HEK293 (cell line): ENCODE data around the gene ZKSCAN3.

ENCODE experiments used
- GFI1B ChIP-seq: fragments of 450-650 bp; formaldehyde crosslinking; IDR thresholded peaks from 2 replicates; pipeline ENCODE4 v1.5.1; 2016; ENCODE audit warnings: missing biosample characterization, missing genetic modification characterization
- MEIS1 ChIP-seq: sonication (generic); formaldehyde crosslinking; IDR thresholded peaks from 2 replicates; pipeline ENCODE4 v1.8.1; 2022; ENCODE audit warnings: missing genetic modification reagents, mild to moderate bottlenecking, borderline replicate concordance
- OVOL3 ChIP-seq: fragments of 450-650 bp; formaldehyde crosslinking; IDR thresholded peaks from 2 replicates; pipeline ENCODE4 v1.5.1; 2016; ENCODE audit warnings: missing biosample characterization, missing genetic modification characterization
- PRDM1 ChIP-seq: fragments of 450-650 bp; formaldehyde crosslinking; IDR thresholded peaks from 2 replicates; pipeline ENCODE4; 2016; ENCODE audit warnings: missing biosample characterization, missing genetic modification characterization
- RBAK ChIP-seq: fragments of 450-650 bp; formaldehyde crosslinking; IDR thresholded peaks from 2 replicates; pipeline ENCODE4 v1.5.1; 2016; ENCODE audit warnings: missing biosample characterization, missing genetic modification characterization
- SP2 ChIP-seq: fragments of 450-650 bp; formaldehyde crosslinking; IDR thresholded peaks from 2 replicates; pipeline ENCODE4 v1.5.1; 2016; ENCODE audit warnings: missing biosample characterization, missing genetic modification characterization
- ZBTB20 ChIP-seq: fragments of 450-650 bp; formaldehyde crosslinking; IDR thresholded peaks from 2 replicates; pipeline ENCODE4 v1.5.1; 2016; ENCODE audit warnings: missing biosample characterization, missing genetic modification characterization
- ZBTB7A ChIP-seq: fragments of 450-650 bp; formaldehyde crosslinking; IDR thresholded peaks from 2 replicates; pipeline ENCODE4 v1.5.1; 2016; ENCODE audit warnings: low read depth, missing biosample characterization, missing genetic modification characterization
- ZBTB8A ChIP-seq: fragments of 450-650 bp; formaldehyde crosslinking; IDR thresholded peaks from 2 replicates; pipeline ENCODE4 v1.5.1; 2016; ENCODE audit warnings: missing biosample characterization, missing genetic modification characterization
- ZFP41 ChIP-seq: fragments of 450-650 bp; formaldehyde crosslinking; IDR thresholded peaks from 2 replicates; pipeline ENCODE4 v1.5.1; 2016; ENCODE audit warnings: missing biosample characterization, missing genetic modification characterization, borderline replicate concordance
- ZIC2 ChIP-seq: fragments of 450-650 bp; formaldehyde crosslinking; IDR thresholded peaks from 2 replicates; pipeline ENCODE4 v1.5.1; 2016; ENCODE audit warnings: missing biosample characterization, missing genetic modification characterization
- ZNF114 ChIP-seq: fragments of 450-650 bp; formaldehyde crosslinking; IDR thresholded peaks from 2 replicates; pipeline ENCODE4 v1.5.0; 2017; ENCODE audit warnings: missing biosample characterization, missing genetic modification characterization
- ZNF146 ChIP-seq: fragments of 450-650 bp; formaldehyde crosslinking; IDR thresholded peaks from 2 replicates; pipeline ENCODE4 v1.5.1; 2016; ENCODE audit warnings: missing biosample characterization, missing genetic modification characterization
- ZNF2 ChIP-seq: fragments of 450-650 bp; formaldehyde crosslinking; IDR thresholded peaks from 2 replicates; pipeline ENCODE4 v1.5.1; 2016; ENCODE audit warnings: missing biosample characterization, missing genetic modification characterization
- ZNF223 ChIP-seq: fragments of 450-650 bp; formaldehyde crosslinking; IDR thresholded peaks from 2 replicates; pipeline ENCODE4 v1.5.1; 2016; ENCODE audit warnings: missing biosample characterization, missing genetic modification characterization
- ZNF341 ChIP-seq: fragments of 450-650 bp; formaldehyde crosslinking; IDR thresholded peaks from 2 replicates; pipeline ENCODE4; 2016; ENCODE audit warnings: low read depth, missing biosample characterization, missing genetic modification characterization
- ZNF354C ChIP-seq: fragments of 450-650 bp; formaldehyde crosslinking; IDR thresholded peaks from 2 replicates; pipeline ENCODE4 v1.5.1; 2016; ENCODE audit warnings: missing biosample characterization, missing genetic modification characterization, low read depth, borderline replicate concordance
- ZNF391 ChIP-seq: fragments of 450-650 bp; formaldehyde crosslinking; IDR thresholded peaks from 2 replicates; pipeline ENCODE4 v1.5.1; 2016; ENCODE audit warnings: low read depth, missing biosample characterization, missing genetic modification characterization, borderline replicate concordance
- ZNF394 ChIP-seq: fragments of 450-650 bp; formaldehyde crosslinking; IDR thresholded peaks from 2 replicates; pipeline ENCODE4 v1.5.1; 2016; ENCODE audit warnings: missing biosample characterization, missing genetic modification characterization, mild to moderate bottlenecking, moderate library complexity, borderline replicate concordance
- ZNF473 ChIP-seq: fragments of 450-650 bp; formaldehyde crosslinking; IDR thresholded peaks from 2 replicates; pipeline ENCODE4 v1.5.1; 2017; ENCODE audit warnings: missing biosample characterization, missing genetic modification characterization
- ZNF501 ChIP-seq: fragments of 450-650 bp; formaldehyde crosslinking; IDR thresholded peaks from 2 replicates; pipeline ENCODE4 v1.5.1; 2016; ENCODE audit warnings: missing biosample characterization, missing genetic modification characterization
- ZNF660 ChIP-seq: fragments of 450-650 bp; IDR thresholded peaks from 2 replicates; pipeline ENCODE4 v1.5.1; 2018; ENCODE audit warnings: missing biosample characterization, mild to moderate bottlenecking, missing genetic modification characterization
- ZNF76 ChIP-seq: fragments of 450-650 bp; formaldehyde crosslinking; IDR thresholded peaks from 2 replicates; pipeline ENCODE4; 2016; ENCODE audit warnings: low read depth, missing biosample characterization, missing genetic modification characterization, borderline replicate concordance
- ZNF768 ChIP-seq: fragments of 450-650 bp; formaldehyde crosslinking; IDR thresholded peaks from 2 replicates; pipeline ENCODE4 v1.5.1; 2018; ENCODE audit warnings: missing biosample characterization, mild to moderate bottlenecking, missing genetic modification characterization
- ZNF837 ChIP-seq: fragments of 450-650 bp; formaldehyde crosslinking; IDR thresholded peaks from 2 replicates; pipeline ENCODE4 v1.5.1; 2016; ENCODE audit warnings: missing biosample characterization, missing genetic modification characterization
- ZNF843 ChIP-seq: fragments of 450-650 bp; formaldehyde crosslinking; IDR thresholded peaks from 2 replicates; pipeline ENCODE4 v1.5.1; 2016; ENCODE audit warnings: missing biosample characterization, missing genetic modification characterization
- TF ChIP-seq, protein P1 (sequence below): fragments of 450-650 bp; formaldehyde crosslinking; IDR thresholded peaks from 2 replicates; pipeline ENCODE4 v1.5.1; 2016; ENCODE audit warnings: missing biosample characterization, missing genetic modification characterization, borderline replicate concordance
- TF ChIP-seq, protein P2 (sequence below): fragments of 450-650 bp; formaldehyde crosslinking; IDR thresholded peaks from 2 replicates; pipeline ENCODE4 v1.5.1; 2016; ENCODE audit warnings: missing biosample characterization, missing genetic modification characterization
- TF ChIP-seq, protein P3 (sequence below): fragments of 450-650 bp; formaldehyde crosslinking; IDR thresholded peaks from 2 replicates; pipeline ENCODE4 v1.5.1; 2016; ENCODE audit warnings: missing biosample characterization, missing genetic modification characterization
- TF ChIP-seq, protein P4 (sequence below): fragments of 450-650 bp; formaldehyde crosslinking; IDR thresholded peaks from 2 replicates; pipeline ENCODE4 v1.5.1; 2016; ENCODE audit warnings: missing biosample characterization, missing genetic modification characterization
- TF ChIP-seq, protein P5 (sequence below): fragments of 450-650 bp; formaldehyde crosslinking; optimal IDR thresholded peaks from 2 replicates; pipeline ENCODE3; 2016; ENCODE audit warnings: missing biosample characterization, mild to moderate bottlenecking, missing genetic modification characterization

ZKSCAN3 gene

DNA sequence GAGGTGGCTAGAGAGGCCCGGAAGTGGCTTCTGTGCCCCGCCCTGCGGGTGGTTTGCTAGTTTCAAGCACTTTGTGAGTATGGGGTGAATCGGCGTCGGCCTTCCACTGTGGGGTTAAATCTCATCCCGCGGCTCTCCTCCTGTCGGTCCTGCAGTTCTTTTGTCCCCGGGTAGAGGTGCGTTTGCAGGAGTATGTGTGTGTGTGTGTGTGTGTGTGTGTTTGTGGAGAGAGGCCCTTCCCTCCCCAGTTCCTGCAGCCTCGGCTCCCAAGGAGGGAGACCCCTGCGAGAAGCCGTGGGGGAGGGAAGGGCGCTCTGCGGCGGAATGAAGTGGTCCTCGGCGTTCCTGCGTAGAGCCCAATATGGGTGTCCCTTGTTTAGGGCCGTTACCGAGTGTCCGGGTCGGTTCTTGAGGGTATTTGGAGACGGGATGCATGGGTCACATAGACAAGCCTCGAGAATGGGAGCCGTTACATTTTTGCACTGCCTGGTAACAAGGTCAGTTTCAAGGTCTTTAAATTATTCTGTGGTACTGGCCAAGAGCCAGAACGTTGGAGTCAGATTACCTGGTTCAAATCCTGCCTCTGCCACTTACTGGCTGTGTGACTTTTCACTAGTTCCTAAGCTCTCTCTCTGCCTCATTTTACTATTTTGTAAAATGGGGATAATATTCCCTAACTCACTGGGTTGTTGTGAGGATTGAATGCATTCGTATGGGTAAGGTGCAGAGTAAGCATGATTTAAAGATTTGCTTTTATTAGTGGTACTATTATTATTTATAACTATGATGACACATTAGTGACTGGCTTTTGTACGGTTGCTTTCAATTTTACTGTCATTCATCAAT lies at the start of gene ZKSCAN3 (continued):
- TF ChIP-seq, protein P1, sequence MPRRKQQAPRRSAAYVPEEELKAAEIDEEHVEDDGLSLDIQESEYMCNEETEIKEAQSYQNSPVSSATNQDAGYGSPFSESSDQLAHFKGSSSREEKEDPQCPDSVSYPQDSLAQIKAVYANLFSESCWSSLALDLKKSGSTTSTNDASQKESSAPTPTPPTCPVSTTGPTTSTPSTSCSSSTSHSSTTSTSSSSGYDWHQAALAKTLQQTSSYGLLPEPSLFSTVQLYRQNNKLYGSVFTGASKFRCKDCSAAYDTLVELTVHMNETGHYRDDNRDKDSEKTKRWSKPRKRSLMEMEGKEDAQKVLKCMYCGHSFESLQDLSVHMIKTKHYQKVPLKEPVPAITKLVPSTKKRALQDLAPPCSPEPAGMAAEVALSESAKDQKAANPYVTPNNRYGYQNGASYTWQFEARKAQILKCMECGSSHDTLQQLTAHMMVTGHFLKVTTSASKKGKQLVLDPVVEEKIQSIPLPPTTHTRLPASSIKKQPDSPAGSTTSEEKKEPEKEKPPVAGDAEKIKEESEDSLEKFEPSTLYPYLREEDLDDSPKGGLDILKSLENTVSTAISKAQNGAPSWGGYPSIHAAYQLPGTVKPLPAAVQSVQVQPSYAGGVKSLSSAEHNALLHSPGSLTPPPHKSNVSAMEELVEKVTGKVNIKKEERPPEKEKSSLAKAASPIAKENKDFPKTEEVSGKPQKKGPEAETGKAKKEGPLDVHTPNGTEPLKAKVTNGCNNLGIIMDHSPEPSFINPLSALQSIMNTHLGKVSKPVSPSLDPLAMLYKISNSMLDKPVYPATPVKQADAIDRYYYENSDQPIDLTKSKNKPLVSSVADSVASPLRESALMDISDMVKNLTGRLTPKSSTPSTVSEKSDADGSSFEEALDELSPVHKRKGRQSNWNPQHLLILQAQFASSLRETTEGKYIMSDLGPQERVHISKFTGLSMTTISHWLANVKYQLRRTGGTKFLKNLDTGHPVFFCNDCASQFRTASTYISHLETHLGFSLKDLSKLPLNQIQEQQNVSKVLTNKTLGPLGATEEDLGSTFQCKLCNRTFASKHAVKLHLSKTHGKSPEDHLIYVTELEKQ (tag by site-specific recombination): no peak
- TF ChIP-seq ZNF394 (tag by site-specific recombination) (peak; percentile 77; the same call in 1 of the 2 replicates), ZNF837 (tag by site-specific recombination) (no peak), ZNF76 (peak; percentile 72), ZNF843 (peak; percentile 77), MEIS1 (CRISPR knock-in tag) (no peak), ZIC2 (peak; percentile 94), ZNF341 (tag by site-specific recombination) (peak; percentile 68), ZNF768 (tag by site-specific recombination) (peak; percentile 82; the same call in 1 of the 2 replicates), ZNF354C (no peak), ZBTB8A (tag by site-specific recombination) (peak; percentile 80), ZNF501 (tag by site-specific recombination) (peak; percentile 98), OVOL3 (tag by site-specific recombination) (peak; percentile 76; the same call in 1 of the 2 replicates), ZNF660 (peak; percentile 66; the same call in 1 of the 2 replicates), GFI1B (tag by site-specific recombination) (0 out of 2 replicates have a peak, but pooled peaks have one; percentile 39), ZNF114 (tag by site-specific recombination) (no peak), SP2 (tag by site-specific recombination) (peak; percentile 79), ZNF223 (tag by site-specific recombination) (no peak), ZNF473 (tag by site-specific recombination) (no peak), ZNF146 (tag by site-specific recombination) (peak; percentile 11; the same call in 1 of the 2 replicates), ZNF391 (peak; percentile 79; the same call in 1 of the 2 replicates), ZBTB20 (tag by site-specific recombination) (peak; percentile 93), RBAK (tag by site-specific recombination) (no peak), ZFP41 (tag by site-specific recombination) (no peak), ZNF2 (tag by site-specific recombination) (peak; percentile 92), ZBTB7A (tag by site-specific recombination) (peak; percentile 66; the same call in 1 of the 2 replicates), PRDM1 (tag by site-specific recombination) (peak; percentile 34; the same call in 1 of the 2 replicates)
- TF ChIP-seq, protein P2, sequence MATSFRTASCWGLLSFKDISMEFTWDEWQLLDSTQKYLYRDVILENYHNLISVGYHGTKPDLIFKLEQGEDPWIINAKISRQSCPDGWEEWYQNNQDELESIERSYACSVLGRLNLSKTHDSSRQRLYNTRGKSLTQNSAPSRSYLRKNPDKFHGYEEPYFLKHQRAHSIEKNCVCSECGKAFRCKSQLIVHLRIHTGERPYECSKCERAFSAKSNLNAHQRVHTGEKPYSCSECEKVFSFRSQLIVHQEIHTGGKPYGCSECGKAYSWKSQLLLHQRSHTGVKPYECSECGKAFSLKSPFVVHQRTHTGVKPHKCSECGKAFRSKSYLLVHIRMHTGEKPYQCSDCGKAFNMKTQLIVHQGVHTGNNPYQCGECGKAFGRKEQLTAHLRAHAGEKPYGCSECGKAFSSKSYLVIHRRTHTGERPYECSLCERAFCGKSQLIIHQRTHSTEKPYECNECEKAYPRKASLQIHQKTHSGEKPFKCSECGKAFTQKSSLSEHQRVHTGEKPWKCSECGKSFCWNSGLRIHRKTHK (tag by site-specific recombination): no peak
- TF ChIP-seq, protein P3, sequence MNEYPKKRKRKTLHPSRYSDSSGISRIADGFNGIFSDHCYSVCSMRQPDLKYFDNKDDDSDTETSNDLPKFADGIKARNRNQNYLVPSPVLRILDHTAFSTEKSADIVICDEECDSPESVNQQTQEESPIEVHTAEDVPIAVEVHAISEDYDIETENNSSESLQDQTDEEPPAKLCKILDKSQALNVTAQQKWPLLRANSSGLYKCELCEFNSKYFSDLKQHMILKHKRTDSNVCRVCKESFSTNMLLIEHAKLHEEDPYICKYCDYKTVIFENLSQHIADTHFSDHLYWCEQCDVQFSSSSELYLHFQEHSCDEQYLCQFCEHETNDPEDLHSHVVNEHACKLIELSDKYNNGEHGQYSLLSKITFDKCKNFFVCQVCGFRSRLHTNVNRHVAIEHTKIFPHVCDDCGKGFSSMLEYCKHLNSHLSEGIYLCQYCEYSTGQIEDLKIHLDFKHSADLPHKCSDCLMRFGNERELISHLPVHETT: peak; percentile 91
- TF ChIP-seq, protein P4, sequence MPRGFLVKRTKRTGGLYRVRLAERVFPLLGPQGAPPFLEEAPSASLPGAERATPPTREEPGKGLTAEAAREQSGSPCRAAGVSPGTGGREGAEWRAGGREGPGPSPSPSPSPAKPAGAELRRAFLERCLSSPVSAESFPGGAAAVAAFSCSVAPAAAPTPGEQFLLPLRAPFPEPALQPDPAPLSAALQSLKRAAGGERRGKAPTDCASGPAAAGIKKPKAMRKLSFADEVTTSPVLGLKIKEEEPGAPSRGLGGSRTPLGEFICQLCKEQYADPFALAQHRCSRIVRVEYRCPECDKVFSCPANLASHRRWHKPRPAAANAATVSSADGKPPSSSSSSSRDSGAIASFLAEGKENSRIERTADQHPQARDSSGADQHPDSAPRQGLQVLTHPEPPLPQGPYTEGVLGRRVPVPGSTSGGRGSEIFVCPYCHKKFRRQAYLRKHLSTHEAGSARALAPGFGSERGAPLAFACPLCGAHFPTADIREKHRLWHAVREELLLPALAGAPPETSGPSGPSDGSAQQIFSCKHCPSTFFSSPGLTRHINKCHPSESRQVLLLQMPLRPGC (tag by site-specific recombination): peak; percentile 78
- TF ChIP-seq, protein P5, sequence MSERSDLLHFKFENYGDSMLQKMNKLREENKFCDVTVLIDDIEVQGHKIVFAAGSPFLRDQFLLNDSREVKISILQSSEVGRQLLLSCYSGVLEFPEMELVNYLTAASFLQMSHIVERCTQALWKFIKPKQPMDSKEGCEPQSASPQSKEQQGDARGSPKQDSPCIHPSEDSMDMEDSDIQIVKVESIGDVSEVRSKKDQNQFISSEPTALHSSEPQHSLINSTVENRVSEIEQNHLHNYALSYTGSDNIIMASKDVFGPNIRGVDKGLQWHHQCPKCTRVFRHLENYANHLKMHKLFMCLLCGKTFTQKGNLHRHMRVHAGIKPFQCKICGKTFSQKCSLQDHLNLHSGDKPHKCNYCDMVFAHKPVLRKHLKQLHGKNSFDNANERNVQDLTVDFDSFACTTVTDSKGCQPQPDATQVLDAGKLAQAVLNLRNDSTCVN (tag by site-specific recombination): peak; percentile 40
